Measurements from ENCODE around the gene TGM1. TPM values are rescaled to one million over a fixed set of nuclear protein-coding genes. Genes with fewer than 3 reads are reported as not detected.
A peak's percentile ranks its signal among the peaks of the same experiment; 100 is the strongest.

The TGM1 gene
- 1 to 10 TPM in 7 of 8 experiments, under 1 TPM in 1; 0.92 to 4.7 (median 2.1) TPM for total RNA-seq

GRCh38 chr14:24262821-24263733 is at the start of gene TGM1:
Gene TGM1 (minus strand): TSS chr14:24263177. CDS start chr14:24262352, 825 bp downstream.
- Histone ChIP-seq H3K4me1 (replicated peaks in 1 of 2) (no peaks in the 10 kb centered on the region), H3K4me3 (no peak within 1 kb of the TSS), H3K27ac (no peak within 1 kb of the TSS)
- ATAC-seq (replicated peaks in 6 of 8), result peak in 1 of 8 experiments; percentile 24
- 58 to 83% (median 72%) methylated on average over 1 to 2 of the region's 14 CpGs; no CpG with 5 or more reads in 7 of the 10 experiments for WGBS, 10 experiments
- in situ Hi-C loops (cut with MboI; ENCODE audit: low pct_unique_long_range_greater_than_20kb in 2 of 9, low sequenced_read_pairs in 9 of 9, unreplicated experiment in 9 of 9), result no loop called here

GRCh38 chr14:24311837-24312615 is 49.0 kb upstream of the TGM1 start:
- H3K4me1 ChIP-seq (replicated peaks in 1 of 2), result peaks cover 0 to 7% of the 10 kb centered on the region in 2 donors
- WGBS, 10 experiments, result 88 to 100% (median 100%) methylated on average over 1 of the region's 1 CpG; no CpG with 5 or more reads in 4 of the 10 experiments
- in situ Hi-C loops (cut with MboI; ENCODE audit: low pct_unique_long_range_greater_than_20kb in 2 of 9, low sequenced_read_pairs in 9 of 9, unreplicated experiment in 9 of 9), result no loop called here
- no peak overlapping the region for H3K27ac ChIP-seq
- no peak for ATAC-seq (replicated peaks in 6 of 8)
- no peak overlapping the region for H3K4me3 ChIP-seq

- 27 to 90% (median 63%) methylated on average over 2 to 19 of the region's 99 CpGs; no CpG with 5 or more reads in 6 of the 10 experiments for WGBS, 10 experiments
- no peak within 1 kb of the TSS for H3K27ac ChIP-seq
- in situ Hi-C loops (cut with MboI; ENCODE audit: low pct_unique_long_range_greater_than_20kb in 2 of 9, low sequenced_read_pairs in 9 of 9, unreplicated experiment in 9 of 9), result no loop called here
- no peak within 1 kb of the TSS for H3K4me3 ChIP-seq
- peaks cover 0 to 3% of the 10 kb centered on the region in 2 donors for H3K4me1 ChIP-seq (replicated peaks in 1 of 2)
- peak; percentile 13 to 90 (median 86) for ATAC-seq (replicated peaks in 6 of 8)
Measured at GRCh38 chr14:24310646-24311604, 47.9 kb upstream of the TGM1 start, which contains the start of gene LTB4R. Gene LTB4R (plus strand): TSS chr14:24311502. CDS start chr14:24315652, 4,150 bp downstream.

- ATAC-seq (replicated peaks in 6 of 8), result peak in 4 of 8 experiments; percentile 3 to 15 (median 8)
- WGBS, 10 experiments, result 80 to 100% (median 100%) methylated on average over 1 to 3 of the region's 5 CpGs; no CpG with 5 or more reads in 7 of the 10 experiments
- in situ Hi-C loops (cut with MboI; ENCODE audit: low pct_unique_long_range_greater_than_20kb in 2 of 9, low sequenced_read_pairs in 9 of 9, unreplicated experiment in 9 of 9), result no loop called here
- H3K27ac ChIP-seq, result no peak overlapping the region
- peaks cover 0 to 3% of the 10 kb centered on the region in 2 donors for H3K4me1 ChIP-seq (replicated peaks in 1 of 2)
- H3K4me3 ChIP-seq, result no peak overlapping the region
Measured at GRCh38 chr14:24310265-24310645, 47.3 kb upstream of the TGM1 start.

GRCh38 chr14:24309538-24310264 is 46.7 kb upstream of the TGM1 start, which contains the start of gene LTB4R2:
Gene LTB4R2 (plus strand): TSS chr14:24310140. CDS start chr14:24310665, 525 bp downstream.
- 40 to 100% (median 90%) methylated on average over 1 to 3 of the region's 5 CpGs; no CpG with 5 or more reads in 4 of the 10 experiments for WGBS, 10 experiments
- peak in 1 of 8 experiments; percentile 6 for ATAC-seq (replicated peaks in 6 of 8)
- in situ Hi-C loops (cut with MboI; ENCODE audit: low pct_unique_long_range_greater_than_20kb in 2 of 9, low sequenced_read_pairs in 9 of 9, unreplicated experiment in 9 of 9), result no loop called here
- Histone ChIP-seq H3K4me3 (no peak within 1 kb of the TSS), H3K27ac (no peak within 1 kb of the TSS), H3K4me1 (replicated peaks in 1 of 2) (peaks cover 0 to 3% of the 10 kb centered on the region in 2 donors)

GRCh38 chr14:24308342-24309124 is 45.6 kb upstream of the TGM1 start:
- Histone ChIP-seq H3K27ac (no peak overlapping the region), H3K4me3 (no peak overlapping the region), H3K4me1 (replicated peaks in 1 of 2) (peaks cover 0 to 3% of the 10 kb centered on the region in 2 donors)
- WGBS, 10 experiments, result 35 to 100% (median 87%) methylated on average over 1 to 5 of the region's 7 CpGs; no CpG with 5 or more reads in 2 of the 10 experiments
- in situ Hi-C loops (cut with MboI; ENCODE audit: low pct_unique_long_range_greater_than_20kb in 2 of 9, low sequenced_read_pairs in 9 of 9, unreplicated experiment in 9 of 9), result no loop called here
- peak in 2 of 8 experiments; percentile 3 to 31 for ATAC-seq (replicated peaks in 6 of 8)

GRCh38 chr14:24307575-24308341 is 44.8 kb upstream of the TGM1 start, which contains the start of gene CIDEB:
Gene CIDEB (minus strand): TSS chr14:24307977. CDS start chr14:24307858, 119 bp downstream.
- ATAC-seq (replicated peaks in 6 of 8), result peak; percentile 18 to 76 (median 46)

GRCh38 chr14:24307156-24307574 is 44.2 kb upstream of the TGM1 start:
- H3K4me3 ChIP-seq, result no peak overlapping the region
- H3K4me1 ChIP-seq (replicated peaks in 1 of 2), result peaks cover 0 to 3% of the 10 kb centered on the region in 2 donors
- no peak overlapping the region for H3K27ac ChIP-seq
- 0 to 100% (median 90%) methylated on average over 1 to 10 of the region's 11 CpGs; no CpG with 5 or more reads in 1 of the 10 experiments for WGBS, 10 experiments
- in situ Hi-C loops (cut with MboI; ENCODE audit: low pct_unique_long_range_greater_than_20kb in 2 of 9, low sequenced_read_pairs in 9 of 9, unreplicated experiment in 9 of 9), result no loop called here
- no peak for ATAC-seq (replicated peaks in 6 of 8)

More at GRCh38 chr14:24307575-24308341, 44.8 kb upstream of the TGM1 start, which contains the start of gene CIDEB:
- H3K27ac ChIP-seq, result no peak within 1 kb of the TSS
- in situ Hi-C loops (cut with MboI; ENCODE audit: low pct_unique_long_range_greater_than_20kb in 2 of 9, low sequenced_read_pairs in 9 of 9, unreplicated experiment in 9 of 9), result no loop called here
- H3K4me1 ChIP-seq (replicated peaks in 1 of 2), result peaks cover 0 to 3% of the 10 kb centered on the region in 2 donors
- WGBS, 10 experiments, result 0 to 100% (median 20%) methylated on average over 1 to 3 of the region's 6 CpGs; no CpG with 5 or more reads in 1 of the 10 experiments
- H3K4me3 ChIP-seq, result no peak within 1 kb of the TSS

GRCh38 chr14:24304019-24304387 is 41.0 kb upstream of the TGM1 start:
- Histone ChIP-seq H3K4me3 (no peak overlapping the region), H3K4me1 (replicated peaks in 1 of 2) (peaks cover 3 to 7% of the 10 kb centered on the region in 2 donors), H3K27ac (no peak overlapping the region)
- in situ Hi-C loops (cut with MboI; ENCODE audit: low pct_unique_long_range_greater_than_20kb in 2 of 9, low sequenced_read_pairs in 9 of 9, unreplicated experiment in 9 of 9), result no loop called here
- no peak for ATAC-seq (replicated peaks in 6 of 8)
- WGBS, 10 experiments, result 90 to 100% (median 98%) methylated on average over 2 to 8 of the region's 11 CpGs; no CpG with 5 or more reads in 5 of the 10 experiments

GRCh38 chr14:24300326-24300980 is 37.5 kb upstream of the TGM1 start:
- H3K27ac ChIP-seq, result no peak overlapping the region
- 26 to 86% (median 41%) methylated on average over 1 to 7 of the region's 16 CpGs; no CpG with 5 or more reads in 5 of the 10 experiments for WGBS, 10 experiments

More at GRCh38 chr14:24300326-24300980, 37.5 kb upstream of the TGM1 start:
- in situ Hi-C loops (cut with MboI; ENCODE audit: low pct_unique_long_range_greater_than_20kb in 2 of 9, low sequenced_read_pairs in 9 of 9, unreplicated experiment in 9 of 9), result no loop called here
- peak overlapping the region; percentile 67 to 95 (median 76) for H3K4me3 ChIP-seq
- H3K4me1 ChIP-seq (replicated peaks in 1 of 2), result peaks cover 6 to 10% of the 10 kb centered on the region in 2 donors
- ATAC-seq (replicated peaks in 6 of 8), result no peak
